NCI-H2081 (cell line): ENCODE results near the gene ANAPC10.
"Not testable (repeated sequence)": the region's sequence is repeated elsewhere in the genome, so short reads cannot be mapped to it uniquely, and the experiment has no call there.

Experiments used
- DNase-seq, 2 experiments: peaks; one replicate each; lab custom pipeline; 2025; lab: John Stamatoyannopoulos, UW

ANAPC10 gene

GRCh38 chr4:145071560-145071959 lies 26.4 kb downstream of the ANAPC10 start:
- DNase-seq, result no peak

- DNase-seq, result no peak
Observed at GRCh38 chr4:145069361-145069760, 28.6 kb downstream of the ANAPC10 start.

DNA sequence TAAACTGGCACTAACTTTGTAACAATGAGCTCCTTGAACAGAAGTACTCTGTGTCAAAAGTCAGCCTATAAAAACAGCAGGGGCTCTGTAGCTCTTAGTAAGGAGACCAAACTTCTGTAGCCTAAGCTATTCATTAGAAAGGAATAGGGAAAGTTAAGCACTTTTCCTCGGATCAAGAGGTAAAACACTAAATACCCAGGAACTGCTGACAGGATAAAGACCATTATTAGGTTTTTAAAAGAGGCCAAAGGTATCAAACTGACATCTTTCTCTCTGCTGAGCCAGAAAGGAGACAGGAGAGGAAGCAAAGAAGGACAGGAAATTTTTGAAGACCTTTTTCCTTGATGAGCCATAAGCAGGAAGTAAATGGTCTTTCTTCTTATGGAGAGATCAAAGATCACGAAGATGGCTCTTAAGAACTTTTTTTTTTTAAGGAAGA lies 31.9 kb downstream of the ANAPC10 start:
- no peak for DNase-seq

GRCh38 chr4:145061318-145061920 lies 36.6 kb downstream of the ANAPC10 start:
- DNase-seq, result peak; percentile 3 to 12

DNA sequence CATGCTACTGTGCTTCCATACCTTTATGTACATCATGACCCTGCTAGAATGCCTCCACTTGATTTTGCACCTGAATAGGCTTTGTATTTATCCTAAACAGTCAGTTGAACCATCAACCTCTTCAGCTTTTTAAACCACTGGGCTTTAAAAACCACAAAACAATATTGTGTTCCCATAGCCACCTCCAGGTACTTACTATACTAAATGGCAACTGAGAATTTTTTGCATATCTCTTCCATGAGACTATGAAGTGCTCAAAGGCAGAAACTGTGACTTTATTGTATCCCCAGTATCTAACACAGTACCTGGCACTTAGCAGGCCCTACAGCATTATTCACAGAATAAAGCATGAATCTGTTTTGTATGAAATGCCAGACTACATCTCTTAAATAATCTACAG lies 39.7 kb downstream of the ANAPC10 start:
- no peak for DNase-seq

GRCh38 chr4:145056325-145057130 lies 41.5 kb downstream of the ANAPC10 start:
- DNase-seq, result no peak

- DNase-seq, result no peak
Observed at GRCh38 chr4:145055533-145056257, 42.3 kb downstream of the ANAPC10 start.

DNA sequence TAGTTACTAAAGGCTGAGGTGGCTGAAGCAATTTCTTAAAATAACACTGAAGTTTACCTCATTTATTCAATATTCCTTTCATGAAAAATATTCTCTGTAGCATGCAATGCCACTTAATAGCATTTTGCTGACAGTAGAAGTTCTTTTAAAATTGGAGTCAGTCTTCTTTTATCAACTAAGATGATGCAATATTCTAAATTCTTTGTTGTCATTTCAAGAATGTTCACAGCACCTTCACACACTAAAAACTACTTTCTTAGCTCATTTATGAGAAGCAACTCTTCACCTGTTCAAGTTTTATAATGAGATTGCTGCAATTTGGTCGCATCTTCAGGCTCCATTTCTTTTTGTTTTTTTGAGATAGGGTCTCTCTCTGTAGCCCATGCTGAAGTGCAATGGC lies 48.8 kb downstream of the ANAPC10 start:
- no peak for DNase-seq

- DNase-seq, result no peak
Observed at GRCh38 chr4:145048817-145049216, 49.2 kb downstream of the ANAPC10 start.

DNA sequence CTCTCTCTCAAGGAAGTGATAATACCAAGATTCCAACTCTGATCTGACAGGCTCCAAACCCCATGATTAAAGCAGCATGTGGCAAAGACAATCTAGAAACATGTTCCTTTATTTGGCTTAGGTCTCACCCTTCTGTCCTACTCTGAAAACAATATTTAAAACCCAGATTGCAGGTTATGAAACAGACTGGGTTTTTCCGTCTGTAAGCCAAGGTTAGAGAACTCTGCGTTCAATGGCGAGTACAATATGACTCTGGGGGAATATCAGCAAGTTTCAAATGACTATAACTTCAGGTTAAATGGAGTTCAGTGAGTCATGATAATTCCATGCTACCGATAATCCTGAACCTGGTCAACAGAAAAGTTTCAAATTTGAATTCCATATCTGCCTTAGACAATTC lies 50.8 kb downstream of the ANAPC10 start:
- no peak for DNase-seq

GRCh38 chr4:145045180-145045579 lies 52.8 kb downstream of the ANAPC10 start:
- DNase-seq, result no peak

GRCh38 chr4:145044341-145044740 lies 53.7 kb downstream of the ANAPC10 start:
- no peak for DNase-seq

DNA sequence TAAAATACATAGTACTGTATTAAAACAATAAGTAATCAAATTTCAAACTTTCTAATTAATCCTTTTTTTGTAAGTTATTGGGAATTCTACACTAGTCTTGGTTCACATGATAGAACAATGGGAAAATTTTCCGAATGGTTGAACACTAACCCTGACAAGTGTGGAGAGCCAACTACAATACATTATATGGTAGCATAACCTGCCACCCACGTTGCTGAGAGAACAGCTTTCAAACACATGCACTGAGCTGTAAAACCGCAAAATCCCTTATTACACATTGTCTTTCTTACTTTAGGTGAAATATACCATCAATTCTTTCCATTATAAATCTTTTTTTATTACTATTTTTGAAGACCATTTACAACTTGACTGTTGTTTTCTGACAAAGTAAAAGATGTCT lies 54.7 kb downstream of the ANAPC10 start:
- no peak for DNase-seq

DNA sequence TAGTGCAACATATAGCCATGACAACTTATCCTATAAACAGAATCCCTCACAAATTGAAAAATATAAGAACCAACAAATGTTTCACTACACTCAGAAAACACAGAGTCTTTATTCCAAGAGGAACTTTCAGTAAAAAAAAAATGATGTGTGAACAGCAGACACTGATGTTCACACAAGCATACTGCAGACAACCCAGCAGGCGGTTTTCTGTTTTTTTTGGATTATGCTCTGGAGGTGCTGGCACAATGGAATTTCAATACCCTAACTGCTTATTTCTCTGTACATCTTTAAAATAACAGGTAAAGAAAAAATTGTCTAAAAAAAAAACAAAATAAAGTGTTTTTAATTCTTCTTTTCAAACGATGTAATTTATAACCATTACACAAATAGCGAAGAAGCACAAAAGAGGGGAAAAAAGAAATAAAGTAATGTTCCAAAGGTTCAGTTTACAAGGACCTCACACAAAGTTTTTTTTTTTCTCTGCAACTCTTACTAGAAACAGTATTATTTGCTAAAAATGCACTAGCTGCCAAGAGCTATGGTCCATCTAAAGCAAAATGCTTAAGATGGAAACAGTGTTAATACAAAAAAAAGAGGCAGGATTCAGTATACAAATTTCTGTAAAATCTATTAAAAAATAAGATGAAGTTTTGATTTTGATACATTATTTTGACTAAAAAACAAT lies 55.3 kb downstream of the ANAPC10 start:
- no peak for DNase-seq

DNA sequence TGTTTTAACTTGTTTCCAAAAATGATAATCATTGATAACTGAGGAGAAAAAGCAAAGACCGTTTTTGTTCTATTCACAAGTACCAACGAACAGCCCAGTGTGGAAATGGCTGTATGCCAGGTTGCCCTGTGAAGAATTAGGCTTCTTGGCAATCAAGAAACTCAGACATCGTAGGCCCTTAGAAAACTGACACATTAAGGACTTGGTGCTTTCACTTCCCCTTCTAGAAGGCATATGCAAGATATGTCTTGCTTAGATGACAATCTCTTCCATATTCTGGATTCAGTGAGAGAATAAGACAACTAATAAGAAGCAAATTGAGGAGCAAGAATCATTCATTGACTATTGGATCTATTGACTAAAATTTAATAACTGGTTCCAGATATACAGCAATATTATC lies 56.6 kb downstream of the ANAPC10 start:
- DNase-seq, result no peak

DNA sequence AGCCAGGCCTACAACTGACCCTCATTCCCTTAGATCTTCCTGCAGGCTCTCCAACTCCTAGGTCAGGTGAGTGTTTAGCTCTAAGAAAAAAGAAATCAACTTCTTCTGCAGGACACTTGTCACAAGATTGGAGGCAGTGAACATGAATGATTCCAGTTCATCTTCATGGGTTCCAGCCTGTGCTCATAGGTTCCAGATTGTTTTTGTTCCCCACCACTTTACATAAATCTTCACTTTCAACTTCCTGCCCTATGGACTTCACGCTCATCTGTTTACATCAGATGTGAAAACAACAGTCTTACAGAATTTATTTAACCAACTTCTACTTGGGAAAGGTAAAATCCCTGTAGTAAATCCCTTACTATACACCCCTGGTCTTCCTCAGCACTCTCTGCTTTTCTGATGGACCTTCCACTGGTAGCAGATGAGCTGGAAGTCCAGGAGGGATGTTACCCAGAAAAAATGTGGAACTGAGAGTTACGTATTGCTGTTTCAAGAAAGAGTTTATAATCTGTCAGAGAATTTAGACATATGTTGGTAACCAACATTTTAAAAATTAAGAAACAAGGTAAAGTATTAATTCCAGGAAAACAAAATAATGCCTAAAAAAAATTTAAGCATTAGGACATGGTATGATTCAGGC lies 62.4 kb downstream of the ANAPC10 start:
- DNase-seq, result no peak

DNA sequence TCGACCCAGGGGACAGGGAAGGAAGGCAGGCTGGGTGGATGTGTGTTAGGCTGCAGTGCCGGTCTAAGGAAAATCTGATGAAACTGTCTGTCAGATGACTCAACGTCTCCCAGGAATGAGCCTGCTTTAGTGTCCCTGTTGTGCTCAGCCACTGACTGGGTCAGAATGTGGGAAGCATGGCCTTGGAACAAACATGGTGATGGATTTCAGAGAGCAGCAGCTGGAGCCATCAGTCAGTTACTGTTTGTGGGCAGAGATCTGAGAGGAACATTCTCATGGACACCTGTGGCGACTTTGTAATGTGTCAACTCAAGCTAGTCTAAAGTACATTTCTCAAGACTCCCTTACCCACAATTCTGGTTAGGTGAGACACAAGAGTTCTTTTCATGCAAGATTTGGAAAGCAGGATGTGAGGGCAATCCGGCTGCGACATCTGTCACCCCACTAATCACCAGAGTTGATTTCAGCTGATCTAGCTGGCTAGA lies 63.2 kb downstream of the ANAPC10 start:
- DNase-seq, result no peak

DNA sequence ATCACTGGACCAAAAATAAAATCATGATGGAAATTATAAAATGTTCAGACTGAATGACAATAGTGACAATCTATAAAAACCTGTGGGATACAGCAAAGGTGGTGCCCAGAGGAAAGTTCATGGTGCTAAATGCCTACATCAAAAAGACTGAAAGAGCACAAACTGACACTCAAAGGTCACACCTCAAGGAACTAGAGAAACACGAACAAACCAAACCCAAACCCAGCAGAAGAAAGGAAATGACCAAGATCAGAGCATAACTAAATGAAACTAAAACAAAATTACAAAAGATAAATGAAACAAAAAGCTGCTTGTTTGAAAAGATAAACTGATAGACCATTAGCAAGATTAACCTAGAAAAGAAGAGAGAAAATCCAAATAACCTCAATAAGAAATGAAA lies 78.7 kb downstream of the ANAPC10 start:
- no peak for DNase-seq

DNA sequence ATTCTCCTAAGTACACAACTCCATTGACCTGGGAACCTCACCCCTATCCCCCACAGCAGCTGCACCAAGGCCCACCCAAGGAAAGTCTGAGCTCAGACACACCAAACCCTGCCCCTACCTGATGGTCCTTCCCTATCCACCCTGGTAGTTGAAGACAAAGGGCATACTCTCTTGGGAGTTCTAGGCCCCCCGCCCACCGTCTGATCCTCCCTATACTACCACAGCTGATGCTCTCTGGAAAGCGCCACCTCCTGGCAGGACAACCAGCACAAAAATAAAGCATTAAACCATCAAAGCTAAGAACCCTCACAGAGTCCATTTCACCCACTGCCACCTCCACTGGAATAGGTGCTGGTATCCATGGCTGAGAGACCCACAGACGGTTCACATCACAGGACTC lies 83.6 kb downstream of the ANAPC10 start:
- no peak for DNase-seq

DNA sequence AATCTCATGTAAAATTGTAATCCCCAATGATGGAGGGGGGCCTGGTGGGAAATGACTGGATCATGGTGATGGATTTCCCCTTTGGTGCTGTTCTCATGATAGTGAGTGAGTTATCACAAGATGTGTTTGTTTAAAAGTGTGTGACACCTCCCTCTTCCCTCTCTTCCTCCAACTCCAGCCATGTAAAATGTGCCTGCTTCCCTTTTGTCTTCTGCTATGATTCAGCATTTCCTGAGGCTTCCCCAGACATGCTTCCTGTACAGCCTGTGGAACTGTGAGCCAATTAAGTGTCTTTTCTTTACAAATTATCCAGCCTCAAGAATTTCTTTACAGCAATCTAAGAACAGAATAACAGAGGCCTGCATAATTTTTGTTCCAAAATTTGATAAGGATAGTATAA lies 85.2 kb downstream of the ANAPC10 start:
- DNase-seq, result no peak

DNA sequence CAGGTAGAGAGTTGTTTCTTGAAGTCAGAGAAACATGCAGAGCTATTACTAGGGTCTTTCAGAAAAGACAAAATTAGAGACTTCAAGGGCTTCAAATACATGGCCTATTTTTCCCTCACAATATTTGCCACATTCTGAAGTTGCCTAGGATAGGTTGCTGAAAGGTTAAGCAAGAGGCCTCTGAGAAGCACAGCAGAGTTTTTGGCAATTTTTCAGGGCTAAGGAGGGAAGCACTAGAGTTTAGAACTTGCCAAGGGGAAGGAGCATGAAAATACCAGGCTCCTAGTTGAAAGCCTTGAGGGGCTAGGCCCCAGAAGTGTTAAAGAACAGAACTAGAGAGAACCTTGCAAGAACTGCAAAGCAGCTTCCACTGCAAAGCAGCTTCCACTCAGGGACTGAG lies 86.4 kb downstream of the ANAPC10 start:
- DNase-seq, result no peak

GRCh38 chr4:145010315-145010714 lies 87.7 kb downstream of the ANAPC10 start:
- DNase-seq, result not testable (repeated sequence)
